NCI-H1930 (cell line): ENCODE measurements around the gene BIRC6.
"Not testable (repeated sequence)": the region's sequence is repeated elsewhere in the genome, so short reads cannot be mapped to it uniquely, and the experiment has no call there.

Experiments
- DNase-seq, 2 experiments: peaks; one replicate each; lab custom pipeline; 2025; lab: John Stamatoyannopoulos, UW

BIRC6 gene

GRCh38 chr2:32617599-32618189, 260.9 kb downstream of the BIRC6 start:
- DNase-seq = peak; percentile 72 to 81

- DNase-seq = no peak
Observed at GRCh38 chr2:32622570-32623310, 265.9 kb downstream of the BIRC6 start.

GRCh38 chr2:32623311-32623706, 266.5 kb downstream of the BIRC6 start:
- no peak for DNase-seq

- DNase-seq = no peak
Observed at GRCh38 chr2:32624812-32625211, 268.0 kb downstream of the BIRC6 start.

- DNase-seq = no peak
Observed at GRCh38 chr2:32626639-32627221, 269.9 kb downstream of the BIRC6 start.

GRCh38 chr2:32627441-32627813, 270.6 kb downstream of the BIRC6 start:
- no peak for DNase-seq

GRCh38 chr2:32627814-32628579, 271.2 kb downstream of the BIRC6 start, which contains the start of gene TTC27:
Gene TTC27, plus strand, starts transcription at chr2:32628050. Its CDS starts 243 bp downstream, at chr2:32628293.
- DNase-seq = peak; percentile 74

- DNase-seq = no peak
Observed at GRCh38 chr2:32632089-32632488, 275.3 kb downstream of the BIRC6 start.

GRCh38 chr2:32633040-32633439, 276.2 kb downstream of the BIRC6 start:
- no peak for DNase-seq

GRCh38 chr2:32638548-32638947, 281.7 kb downstream of the BIRC6 start:
- DNase-seq = not testable (repeated sequence)

GRCh38 chr2:32641180-32641579, 284.4 kb downstream of the BIRC6 start:
- DNase-seq = no peak

- no peak for DNase-seq
Observed at GRCh38 chr2:32647180-32647651, 290.4 kb downstream of the BIRC6 start.

GRCh38 chr2:32652555-32653209, 295.9 kb downstream of the BIRC6 start:
- DNase-seq = no peak

GRCh38 chr2:32656069-32656468, 299.2 kb downstream of the BIRC6 start:
- no peak for DNase-seq

- no peak for DNase-seq
Observed at GRCh38 chr2:32663864-32664263, 307.0 kb downstream of the BIRC6 start.

GRCh38 chr2:32666704-32667103, 309.9 kb downstream of the BIRC6 start:
- no peak for DNase-seq

- DNase-seq = no peak
Observed at GRCh38 chr2:32668254-32668653, 311.4 kb downstream of the BIRC6 start.
